PFSK-1 (cell line): Measurements from ENCODE around the gene RAE1.

Source experiments
- POLR2AphosphoS5 ChIP-seq: IDR thresholded peaks from 2 replicates; pipeline ENCODE4 v1.6.1; 2012; ENCODE audit warnings: low read depth, mild to moderate bottlenecking, control low read depth, low read length, moderate library complexity
- TAF1 ChIP-seq: IDR thresholded peaks from 2 replicates; pipeline ENCODE4 v1.6.1; 2012; ENCODE audit warnings: low read length, control low read depth, borderline replicate concordance; ENCODE audit not compliant: insufficient read depth
- TF ChIP-seq, protein P1 (sequence below), 2 experiments: IDR thresholded peaks; 2 replicates each; pipeline versions ENCODE4 v1.6.1 to v1.8.0; 2011 to 2012; ENCODE audit warnings: low read depth in 2 of 2, low read length in 2 of 2, control low read depth in 1 of 2, inconsistent platforms in 1 of 2, mild to moderate bottlenecking in 1 of 2, moderate library complexity in 1 of 2; ENCODE audit not compliant: insufficient read depth in 1 of 2

DNA sequence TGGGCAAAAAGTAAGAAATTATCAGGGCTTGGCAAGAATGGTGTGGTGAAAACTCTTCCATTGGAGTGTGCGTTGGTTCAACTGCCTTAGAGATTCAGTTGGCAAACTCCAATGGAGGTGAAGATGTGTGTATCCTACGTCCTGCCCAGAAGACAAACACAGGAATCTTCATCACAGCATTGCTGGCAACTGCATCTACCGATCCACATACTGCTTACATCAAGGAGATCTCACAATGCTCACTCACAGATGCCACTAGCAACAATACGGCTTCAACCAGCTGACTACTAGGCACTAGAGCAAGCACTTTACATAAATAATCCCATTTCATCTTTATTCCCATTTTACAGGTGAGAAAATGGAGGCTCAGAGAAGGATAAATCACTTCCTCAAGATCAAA is 31.5 kb upstream of the RAE1 start:
- TF ChIP-seq, protein P1, sequence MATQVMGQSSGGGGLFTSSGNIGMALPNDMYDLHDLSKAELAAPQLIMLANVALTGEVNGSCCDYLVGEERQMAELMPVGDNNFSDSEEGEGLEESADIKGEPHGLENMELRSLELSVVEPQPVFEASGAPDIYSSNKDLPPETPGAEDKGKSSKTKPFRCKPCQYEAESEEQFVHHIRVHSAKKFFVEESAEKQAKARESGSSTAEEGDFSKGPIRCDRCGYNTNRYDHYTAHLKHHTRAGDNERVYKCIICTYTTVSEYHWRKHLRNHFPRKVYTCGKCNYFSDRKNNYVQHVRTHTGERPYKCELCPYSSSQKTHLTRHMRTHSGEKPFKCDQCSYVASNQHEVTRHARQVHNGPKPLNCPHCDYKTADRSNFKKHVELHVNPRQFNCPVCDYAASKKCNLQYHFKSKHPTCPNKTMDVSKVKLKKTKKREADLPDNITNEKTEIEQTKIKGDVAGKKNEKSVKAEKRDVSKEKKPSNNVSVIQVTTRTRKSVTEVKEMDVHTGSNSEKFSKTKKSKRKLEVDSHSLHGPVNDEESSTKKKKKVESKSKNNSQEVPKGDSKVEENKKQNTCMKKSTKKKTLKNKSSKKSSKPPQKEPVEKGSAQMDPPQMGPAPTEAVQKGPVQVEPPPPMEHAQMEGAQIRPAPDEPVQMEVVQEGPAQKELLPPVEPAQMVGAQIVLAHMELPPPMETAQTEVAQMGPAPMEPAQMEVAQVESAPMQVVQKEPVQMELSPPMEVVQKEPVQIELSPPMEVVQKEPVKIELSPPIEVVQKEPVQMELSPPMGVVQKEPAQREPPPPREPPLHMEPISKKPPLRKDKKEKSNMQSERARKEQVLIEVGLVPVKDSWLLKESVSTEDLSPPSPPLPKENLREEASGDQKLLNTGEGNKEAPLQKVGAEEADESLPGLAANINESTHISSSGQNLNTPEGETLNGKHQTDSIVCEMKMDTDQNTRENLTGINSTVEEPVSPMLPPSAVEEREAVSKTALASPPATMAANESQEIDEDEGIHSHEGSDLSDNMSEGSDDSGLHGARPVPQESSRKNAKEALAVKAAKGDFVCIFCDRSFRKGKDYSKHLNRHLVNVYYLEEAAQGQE (IDR thresholded peaks at IDR 0.05; ENCODE audit: insufficient read depth in 1 of 2, low read depth in 2 of 2, low read length in 2 of 2): no peak
- TF ChIP-seq POLR2AphosphoS5 (no peak), TAF1 (no peak)
